C4-2B (cell line): ENCODE measurements around the gene PRDM15.

Experiments used
- CTCF ChIP-seq: fragments of 450-650 bp; conservative IDR thresholded peaks from 2 replicates; pipeline ENCODE4 v1.5.1; 2017; ENCODE audit warnings: mild to moderate bottlenecking
- ZFX ChIP-seq: fragments of 450-650 bp; IDR thresholded peaks from 2 replicates; pipeline ENCODE4 v1.6.1; 2017

DNA sequence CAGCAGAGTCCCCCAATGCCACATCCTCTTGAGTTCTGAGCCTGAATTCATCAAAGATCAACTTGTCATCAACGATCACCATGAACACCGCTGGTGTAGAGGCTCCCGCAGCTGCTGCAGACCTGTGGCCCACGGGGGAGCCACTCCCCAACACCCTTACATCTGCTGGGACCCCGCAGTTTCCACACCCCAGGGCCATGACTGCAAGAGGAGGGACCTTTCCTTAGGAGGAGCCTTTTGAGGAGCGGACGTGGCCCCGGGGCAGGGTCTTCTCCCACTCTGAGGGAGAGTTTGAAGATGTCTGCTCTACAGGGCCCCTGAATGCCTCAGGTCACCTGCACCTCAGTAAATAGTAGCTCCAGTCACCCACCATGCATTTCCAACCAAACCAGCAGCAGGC lies 2.7 kb downstream of the PRDM15 start:
- TF ChIP-seq CTCF (no peak), ZFX (no peak)
